GM10847 (cell line): ENCODE data around the gene CTAGE1.

Experiments used
- POLR2A ChIP-seq: IDR thresholded peaks from 2 replicates; pipeline ENCODE4 v1.6.1; 2011; ENCODE audit not compliant: insufficient read length; ENCODE audit errors: extremely low read depth

The CTAGE1 gene

GRCh38 chr18:22417496-22418188, at the start of gene CTAGE1:
Gene CTAGE1 (minus strand): TSS chr18:22417915. CDS start chr18:22417811, 104 bp downstream.
- TF ChIP-seq POLR2A = no peak

GRCh38 chr18:22466608-22467395, 49.1 kb upstream of the CTAGE1 start:
- TF ChIP-seq POLR2A = no peak

- TF ChIP-seq POLR2A = no peak
These were observed 48.2 kb upstream of the CTAGE1 start for GRCh38 chr18:22465859-22466457.

- no peak for TF ChIP-seq POLR2A
These were observed 45.4 kb upstream of the CTAGE1 start for GRCh38 chr18:22463076-22463475.

- no peak for TF ChIP-seq POLR2A
These were observed 41.8 kb upstream of the CTAGE1 start for GRCh38 chr18:22459491-22459890.

GRCh38 chr18:22457524-22457923, 39.8 kb upstream of the CTAGE1 start:
- TF ChIP-seq POLR2A = no peak

- TF ChIP-seq POLR2A = no peak
These were observed 38.8 kb upstream of the CTAGE1 start for GRCh38 chr18:22456547-22456946.

- TF ChIP-seq POLR2A = no peak
These were observed 38.4 kb upstream of the CTAGE1 start for GRCh38 chr18:22456116-22456480.

- no peak for TF ChIP-seq POLR2A
These were observed 37.9 kb upstream of the CTAGE1 start for GRCh38 chr18:22455425-22456115.

GRCh38 chr18:22453315-22453714, 35.6 kb upstream of the CTAGE1 start:
- TF ChIP-seq POLR2A = no peak

GRCh38 chr18:22452226-22452668, 34.5 kb upstream of the CTAGE1 start:
- no peak for TF ChIP-seq POLR2A

GRCh38 chr18:22451796-22452195, 34.1 kb upstream of the CTAGE1 start:
- TF ChIP-seq POLR2A = no peak

- no peak for TF ChIP-seq POLR2A
These were observed 30.5 kb upstream of the CTAGE1 start for GRCh38 chr18:22448238-22448637.

GRCh38 chr18:22447792-22448191, 30.1 kb upstream of the CTAGE1 start:
- no peak for TF ChIP-seq POLR2A

GRCh38 chr18:22446911-22447310, 29.2 kb upstream of the CTAGE1 start:
- no peak for TF ChIP-seq POLR2A
